OCI-LY7 (cell line): Measurements from ENCODE around the gene USP48. TPM values are rescaled to one million over a fixed set of nuclear protein-coding genes. Genes with fewer than 3 reads are reported as not detected.

Source experiments
- BruUV-seq: library from RNA; stranded (reverse); fragments of 400-500 nt; replicated peaks from 2 replicates; lab custom pipeline; 2021; lab: Mats Ljungman, UMichigan
- CTCF ChIA-PET: fragments of 300-600 bp; sonication (Branson Sonifier 250); formaldehyde crosslinking; loops from one replicate; lab custom pipeline; 2022; ENCODE audit warnings: antibody characterized with exemption; ENCODE audit not compliant: unreplicated experiment; lab: Charles Lee
- POLR2A ChIA-PET: fragments of 300-600 bp; sonication (Branson Sonifier 250); formaldehyde crosslinking; loops from one replicate; lab custom pipeline; 2022; ENCODE audit warnings: antibody characterized with exemption; lab: Charles Lee
- DNase-seq: peaks from one replicate; pipeline ENCODE4 v3.0.0-alpha.2; 2015; ENCODE audit warnings: low spot score
- H2AFZ ChIP-seq: fragments of 200-600 bp; sonication (generic), shearing (Covaris generic); 2 replicates; pipeline ENCODE4 v1.6.1; 2014; ENCODE audit warnings: mild to moderate bottlenecking, antibody characterized with exemption, low read length, moderate library complexity
- H3K27ac ChIP-seq: fragments of 200-600 bp; sonication (generic); 2 replicates; pipeline ENCODE4 v1.5.1; 2014; ENCODE audit warnings: mixed run types, low read depth, mild to moderate bottlenecking, moderate library complexity, low read length, inconsistent platforms; ENCODE audit not compliant: poor library complexity, severe bottlenecking
- H3K36me3 ChIP-seq: fragments of 200-600 bp; sonication (generic); 2 replicates; pipeline ENCODE4 v1.6.1; 2014; ENCODE audit warnings: mild to moderate bottlenecking, antibody characterized with exemption, low read length, moderate library complexity, mixed read lengths; ENCODE audit not compliant: insufficient read depth
- H3K4me1 ChIP-seq: fragments of 200-600 bp; sonication (generic); 2 replicates; pipeline ENCODE4 v1.5.1; 2014; ENCODE audit warnings: mild to moderate bottlenecking, low read length; ENCODE audit not compliant: insufficient read depth, poor library complexity, severe bottlenecking
- H3K4me2 ChIP-seq: fragments of 200-600 bp; sonication (generic); 2 replicates; pipeline ENCODE4 v1.6.1; 2014; ENCODE audit warnings: mild to moderate bottlenecking, low read length
- H3K4me3 ChIP-seq: fragments of 200-600 bp; sonication (generic); 2 replicates; pipeline ENCODE4 v1.5.1; 2014; ENCODE audit warnings: mild to moderate bottlenecking, low read depth, low read length; ENCODE audit not compliant: poor library complexity, severe bottlenecking
- H3K79me2 ChIP-seq: fragments of 200-600 bp; sonication (generic); 2 replicates; pipeline ENCODE4 v1.6.1; 2016; ENCODE audit warnings: low read depth, mild to moderate bottlenecking, low read length, moderate library complexity, mixed read lengths; ENCODE audit not compliant: insufficient read depth
- H3K9me2 ChIP-seq: fragments of 200-600 bp; sonication (generic); 2 replicates; pipeline ENCODE4 v1.6.1; 2016; ENCODE audit warnings: mild to moderate bottlenecking, low read length, mixed read lengths; ENCODE audit not compliant: insufficient read depth
- H3K9me3 ChIP-seq: fragments of 200-600 bp; sonication (generic); 2 replicates; pipeline ENCODE4 v1.6.1; 2014; ENCODE audit warnings: mild to moderate bottlenecking, mixed run types, low read length, mixed read lengths
- H4K20me1 ChIP-seq: fragments of 200-600 bp; sonication (generic); 2 replicates; pipeline ENCODE4 v1.6.1; 2014; ENCODE audit warnings: mild to moderate bottlenecking, antibody characterized with exemption, low read length, moderate library complexity, mixed read lengths; ENCODE audit not compliant: insufficient read depth
- EZH2phosphoT487 ChIP-seq: fragments of 200-600 bp; sonication (generic); IDR thresholded peaks from 2 replicates; pipeline ENCODE4 v1.6.1; 2018; ENCODE audit warnings: low read depth, borderline replicate concordance, mild to moderate bottlenecking, mixed run types, antibody characterized with exemption, low read length, moderate library complexity, mixed read lengths
- intact Hi-C: fragments of 100-400 bp; cut with micrococcal nuclease; formaldehyde crosslinking; loops from one replicate; pipeline ENCODE4 v1.10.0; 2022; ENCODE audit not compliant: unreplicated experiment
- total RNA-seq, 2 experiments: library from RNA; depleted of rRNA in 1 of 2; stranded (reverse); fragments of >200 nt in 1 of 2; shearing (Covaris generic) in 1 of 2; gene quantifications; 2 replicates each; pipeline ENCODE4 v1.2.3, GENCODE V29; 2014 to 2022
- TF ChIP-seq, protein P1 (sequence below): fragments of 200-600 bp; sonication (generic); conservative IDR thresholded peaks from 2 replicates; pipeline ENCODE4 v1.5.1; 2014; ENCODE audit warnings: mild to moderate bottlenecking, antibody characterized with exemption, low read length, moderate library complexity, mixed read lengths

USP48 gene
- total RNA-seq, 2 experiments from 2014 or later, result 45.0 to 98.3 TPM

DNA sequence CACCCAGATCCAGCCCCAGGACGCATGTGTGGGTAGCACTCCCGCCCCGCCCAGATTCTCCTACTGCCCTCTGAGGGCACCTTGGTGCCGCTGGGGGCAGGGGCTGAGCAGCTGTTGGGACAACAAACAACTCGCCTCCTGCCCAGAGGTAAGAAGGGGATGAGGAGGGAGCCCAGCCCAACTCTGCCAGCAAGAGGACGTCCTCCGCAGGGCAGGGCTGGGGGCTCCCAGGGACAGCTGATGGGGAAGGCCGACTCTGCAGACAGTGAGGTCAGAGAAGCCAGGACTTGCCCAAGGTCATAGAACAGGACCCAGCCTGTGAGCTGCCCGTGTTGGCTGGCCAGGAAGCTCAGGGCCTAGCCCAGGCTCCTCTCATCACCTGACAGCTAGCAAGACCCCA, 132.5 kb downstream of the USP48 start:
- Histone ChIP-seq H3K79me2 (no peaks in the 10 kb centered on the region), H2AFZ (no peak overlapping the region), H3K4me3 (no peak overlapping the region), H3K9me2 (no peaks in the 10 kb centered on the region), H3K36me3 (no peaks in the 10 kb centered on the region), H3K4me1 (no peaks in the 10 kb centered on the region), H3K27ac (no peak overlapping the region), H4K20me1 (no peaks in the 10 kb centered on the region), H3K4me2 (no peak overlapping the region), H3K9me3 (no peaks in the 10 kb centered on the region)
- no peak for DNase-seq
- POLR2A ChIA-PET, result no interaction called here
- intact Hi-C loops, result no loop called here
- CTCF ChIA-PET, result no interaction called here
- no peak for TF ChIP-seq EZH2phosphoT487
- TF ChIP-seq, protein P1, sequence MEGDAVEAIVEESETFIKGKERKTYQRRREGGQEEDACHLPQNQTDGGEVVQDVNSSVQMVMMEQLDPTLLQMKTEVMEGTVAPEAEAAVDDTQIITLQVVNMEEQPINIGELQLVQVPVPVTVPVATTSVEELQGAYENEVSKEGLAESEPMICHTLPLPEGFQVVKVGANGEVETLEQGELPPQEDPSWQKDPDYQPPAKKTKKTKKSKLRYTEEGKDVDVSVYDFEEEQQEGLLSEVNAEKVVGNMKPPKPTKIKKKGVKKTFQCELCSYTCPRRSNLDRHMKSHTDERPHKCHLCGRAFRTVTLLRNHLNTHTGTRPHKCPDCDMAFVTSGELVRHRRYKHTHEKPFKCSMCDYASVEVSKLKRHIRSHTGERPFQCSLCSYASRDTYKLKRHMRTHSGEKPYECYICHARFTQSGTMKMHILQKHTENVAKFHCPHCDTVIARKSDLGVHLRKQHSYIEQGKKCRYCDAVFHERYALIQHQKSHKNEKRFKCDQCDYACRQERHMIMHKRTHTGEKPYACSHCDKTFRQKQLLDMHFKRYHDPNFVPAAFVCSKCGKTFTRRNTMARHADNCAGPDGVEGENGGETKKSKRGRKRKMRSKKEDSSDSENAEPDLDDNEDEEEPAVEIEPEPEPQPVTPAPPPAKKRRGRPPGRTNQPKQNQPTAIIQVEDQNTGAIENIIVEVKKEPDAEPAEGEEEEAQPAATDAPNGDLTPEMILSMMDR, result no peak
- no TSS peak for BruUV-seq

DNA sequence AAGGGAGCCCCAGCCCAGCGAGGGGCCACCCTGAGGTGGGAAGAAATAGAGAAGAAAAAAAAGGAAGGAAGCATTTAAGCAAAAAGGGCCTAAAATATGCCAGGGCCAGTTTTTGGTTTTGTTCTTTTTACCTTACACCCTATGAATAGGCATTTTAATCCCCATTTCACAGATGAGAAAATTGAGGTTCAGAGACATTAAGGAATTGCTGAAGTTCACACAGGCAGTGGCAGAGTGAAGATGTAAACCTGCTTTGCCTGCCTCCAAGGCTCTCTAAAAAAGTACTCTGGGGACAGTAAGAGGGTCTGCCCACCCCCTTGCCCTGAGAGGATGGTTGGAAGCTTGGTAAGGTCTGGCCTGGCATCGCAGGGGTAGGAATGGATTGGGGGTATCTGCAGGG, 133.6 kb downstream of the USP48 start:
- intact Hi-C loops, result no loop called here

DNA sequence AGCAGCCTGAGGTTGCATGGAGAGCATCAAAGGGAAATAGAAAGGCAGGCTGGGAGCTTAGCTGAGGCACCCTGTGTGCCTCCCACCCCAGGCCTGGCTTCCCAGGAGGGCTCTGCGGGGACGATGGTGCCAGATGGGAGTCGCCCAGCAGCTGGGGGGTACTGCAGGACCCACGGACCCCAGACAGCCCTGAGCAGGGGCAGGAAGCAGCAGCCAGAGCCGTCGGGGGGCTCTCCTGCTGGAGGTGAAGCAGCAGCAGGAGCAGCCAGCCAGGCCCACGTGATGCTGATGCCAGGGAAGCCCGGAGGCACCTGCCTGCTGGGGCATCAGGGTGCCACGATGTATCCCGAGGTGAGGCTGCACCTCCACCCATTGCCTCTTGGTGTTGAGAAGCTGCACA, 134.2 kb downstream of the USP48 start:
- Histone ChIP-seq H3K4me1 (no peaks in the 10 kb centered on the region), H3K9me2 (no peaks in the 10 kb centered on the region), H3K27ac (no peak overlapping the region), H3K79me2 (no peaks in the 10 kb centered on the region), H3K36me3 (no peaks in the 10 kb centered on the region), H3K4me2 (no peak overlapping the region), H3K4me3 (no peak overlapping the region), H4K20me1 (no peaks in the 10 kb centered on the region), H2AFZ (no peak overlapping the region), H3K9me3 (no peaks in the 10 kb centered on the region)
- ChIA-PET POLR2A (no interaction called here), CTCF (no interaction called here)
- intact Hi-C loops, result no loop called here
- BruUV-seq, result no TSS peak
- TF ChIP-seq, protein P1, result no peak
- no peak for TF ChIP-seq EZH2phosphoT487
- DNase-seq, result no peak

More for the DNA sequence above, 133.6 kb downstream of the USP48 start:
- no peak for TF ChIP-seq EZH2phosphoT487
- TF ChIP-seq, protein P1, result no peak
- no peak overlapping the region for H3K4me2 ChIP-seq
- no peak overlapping the region for H3K4me3 ChIP-seq
- no peaks in the 10 kb centered on the region for H3K4me1 ChIP-seq
- H3K9me3 ChIP-seq, result no peaks in the 10 kb centered on the region
- H3K9me2 ChIP-seq, result no peaks in the 10 kb centered on the region
- ChIA-PET POLR2A (no interaction called here), CTCF (no interaction called here)
- no peaks in the 10 kb centered on the region for H3K79me2 ChIP-seq
- BruUV-seq, result no TSS peak
- no peaks in the 10 kb centered on the region for H3K36me3 ChIP-seq
- no peaks in the 10 kb centered on the region for H4K20me1 ChIP-seq
- H3K27ac ChIP-seq, result no peak overlapping the region
- DNase-seq, result no peak
- no peak overlapping the region for H2AFZ ChIP-seq
